Stimulated activated CD4-positive, alpha-beta T cell treated with anti-CD3 and anti-CD28 coated beads, Interleukin-4, amount 100 ng/mL, for 4 hours (primary cell): ENCODE results near the gene ATP9A.

Experiments
- DNase-seq, 2 experiments: peaks; one replicate each; pipeline ENCODE4 v3.0.0-alpha.2; 2020

Gene ATP9A

DNA sequence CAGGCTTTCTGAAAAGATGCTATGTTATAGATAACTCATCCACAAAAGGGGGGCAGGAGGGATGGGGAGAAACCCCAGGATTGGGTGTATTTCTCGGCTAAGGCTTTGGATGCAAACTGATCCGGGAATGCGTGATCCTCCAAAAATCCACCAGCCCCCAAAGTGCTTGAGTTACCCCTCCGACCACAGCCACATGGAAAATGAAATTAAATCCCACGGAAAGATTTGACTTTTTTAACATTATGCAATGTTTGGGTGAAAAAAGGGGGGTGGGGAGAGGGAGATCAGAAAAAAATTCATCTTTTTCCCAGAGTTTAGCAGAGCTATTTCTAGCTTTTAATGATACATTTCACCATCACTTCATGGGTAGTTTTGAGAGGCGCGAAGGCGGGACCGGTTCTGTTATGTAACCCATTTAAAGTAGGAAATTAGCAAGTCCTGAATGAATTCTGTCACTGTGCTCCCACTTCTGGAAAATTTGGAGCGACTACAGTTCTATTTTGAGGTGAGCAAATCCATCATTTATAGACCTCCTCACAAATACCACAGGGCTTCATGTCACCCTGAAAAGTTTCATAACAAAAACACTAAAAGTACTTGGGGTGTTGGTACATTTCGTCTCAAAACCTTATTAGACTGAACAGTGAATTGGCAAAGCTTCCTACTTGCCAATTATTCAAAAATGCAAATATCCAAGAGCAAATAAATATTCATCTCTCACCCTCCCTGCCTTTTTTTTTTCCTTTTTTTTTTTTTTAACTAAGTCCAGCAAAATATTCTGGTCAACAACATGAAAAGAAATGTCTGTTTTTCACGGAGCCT, 173.7 kb downstream of the ATP9A start:
- DNase-seq, result no peak

DNA sequence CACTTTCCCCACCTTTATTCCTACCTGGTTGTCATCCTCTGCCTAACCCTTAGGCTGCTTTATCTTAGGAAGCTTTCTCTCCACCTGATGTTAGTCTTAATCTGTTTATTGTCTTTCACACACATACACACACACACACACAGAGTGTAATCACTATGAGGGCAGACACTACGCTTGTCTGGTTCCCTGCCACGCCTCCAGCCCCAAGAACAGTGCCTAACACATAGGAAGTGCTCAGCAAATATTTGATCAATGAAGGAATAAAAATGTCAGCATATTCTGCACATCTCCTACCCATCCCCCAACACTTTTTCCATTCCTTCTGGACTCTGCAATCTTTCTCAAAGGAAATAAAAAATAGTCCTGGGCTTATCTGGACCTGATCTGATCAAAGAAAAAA, 174.6 kb downstream of the ATP9A start:
- no peak for DNase-seq

DNA sequence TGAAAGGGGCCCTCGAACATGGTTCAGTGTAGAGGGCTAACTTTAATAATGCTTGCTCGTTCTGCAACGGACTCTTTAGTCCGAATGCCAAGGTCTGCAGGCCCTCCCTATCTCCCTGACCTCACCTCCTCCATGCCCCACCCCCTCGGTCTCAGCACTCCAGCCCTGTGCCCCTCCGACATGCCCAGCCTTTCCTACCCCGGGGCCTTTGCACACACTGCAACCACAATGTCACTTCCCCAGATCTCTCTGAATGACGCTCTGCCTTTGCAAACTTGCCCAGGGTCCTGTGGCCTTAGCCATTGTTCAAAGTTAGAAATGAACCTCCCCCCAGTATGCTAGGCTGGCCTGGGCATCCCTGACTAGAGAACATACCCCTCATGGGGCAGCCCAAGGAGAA, 175.6 kb downstream of the ATP9A start:
- DNase-seq, result no peak

DNA sequence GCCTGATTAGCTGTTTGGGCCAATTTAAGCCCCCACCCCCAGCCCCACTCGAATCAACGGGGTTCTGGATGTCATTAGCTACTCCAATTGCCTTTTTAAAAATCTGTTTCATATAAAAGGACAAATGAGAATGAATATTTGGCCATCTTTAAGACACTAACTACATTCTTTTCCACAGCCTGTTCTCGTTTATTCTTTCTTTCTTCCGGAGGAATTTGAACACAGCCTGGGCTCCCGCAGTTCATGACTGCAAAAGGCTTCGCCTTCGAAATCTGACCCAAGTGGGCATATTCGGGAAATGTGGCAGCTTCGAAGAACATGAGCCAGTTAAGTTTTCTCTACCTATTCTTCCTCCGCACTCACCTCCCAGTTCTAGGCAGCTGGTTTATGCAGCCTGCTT, 176.3 kb downstream of the ATP9A start:
- DNase-seq, result no peak

DNA sequence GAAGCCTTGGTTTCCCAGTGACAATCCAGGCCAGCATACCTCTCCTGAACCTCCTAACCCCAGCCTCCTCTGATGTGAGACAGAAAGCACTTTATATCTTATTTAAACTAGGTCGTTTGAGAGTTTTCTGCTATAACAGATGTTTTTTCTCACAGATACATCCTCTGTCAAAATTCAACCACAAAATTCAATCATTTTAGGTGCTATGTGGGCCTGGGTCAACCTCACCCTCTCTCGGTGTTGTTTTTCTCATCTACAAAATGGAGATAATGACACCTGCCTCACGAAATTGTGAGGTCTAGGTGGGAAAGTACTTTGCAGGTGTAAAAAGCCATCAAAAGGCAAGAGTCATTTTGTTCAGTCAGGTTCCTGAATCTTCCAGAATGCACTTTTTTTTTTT, 179.4 kb downstream of the ATP9A start:
- DNase-seq, result no peak

DNA sequence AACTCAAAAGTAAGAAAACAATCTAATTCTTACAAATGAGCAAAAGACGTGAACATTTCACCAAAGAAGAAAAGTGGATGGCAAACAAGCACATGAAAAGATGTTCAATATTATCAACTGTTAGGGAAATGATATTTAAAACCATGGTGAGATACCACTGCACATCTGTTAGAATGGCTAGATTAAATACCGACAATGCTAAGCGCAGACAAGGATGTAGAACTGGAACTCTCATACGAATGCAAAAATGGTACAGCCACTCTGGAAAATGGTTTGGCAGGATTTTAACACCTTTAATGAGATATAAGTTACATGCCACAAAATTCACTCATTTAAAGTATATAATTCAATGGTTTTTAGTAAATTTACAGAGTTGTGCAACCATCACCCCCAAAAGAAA, 181.0 kb downstream of the ATP9A start:
- DNase-seq, result no peak

DNA sequence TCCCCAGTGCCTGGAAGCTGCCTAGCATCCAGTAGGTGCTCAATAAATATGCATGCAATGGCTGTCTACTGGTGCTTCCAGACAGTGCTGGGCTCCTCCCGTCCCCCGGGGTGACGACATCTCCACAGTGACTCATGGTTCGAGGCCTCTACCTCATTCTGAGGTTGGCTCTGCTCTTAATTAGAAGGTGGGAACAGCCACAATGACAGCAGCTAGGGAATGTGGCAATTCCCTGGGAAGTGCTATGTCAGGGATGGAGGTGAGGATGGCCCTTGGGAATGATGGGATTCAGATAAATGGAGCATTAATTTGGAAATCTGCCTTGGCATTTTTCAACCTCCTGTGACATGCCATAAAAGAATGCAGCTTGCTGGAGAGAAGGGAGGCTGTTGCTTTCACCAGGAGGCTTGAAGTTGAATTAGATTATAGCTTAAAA, 182.2 kb downstream of the ATP9A start:
- no peak for DNase-seq

DNA sequence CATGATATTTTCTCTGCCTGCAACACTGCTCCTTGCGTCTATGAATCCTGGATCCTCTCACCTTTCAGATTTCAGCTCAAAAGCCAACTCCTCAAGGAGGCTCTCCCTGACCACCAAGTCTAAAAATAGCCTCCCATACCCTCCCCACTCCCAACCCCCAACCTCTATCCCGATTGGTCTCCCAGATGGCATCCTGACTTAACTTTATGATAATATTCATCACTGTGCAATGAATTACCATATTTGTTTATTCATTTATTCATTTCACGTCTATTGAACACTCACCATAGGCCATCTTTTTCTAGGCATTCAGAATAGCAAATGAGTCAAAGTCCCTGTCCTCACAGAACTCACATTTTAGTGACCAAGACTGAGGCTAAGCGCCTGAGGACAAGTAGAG, 183.0 kb downstream of the ATP9A start:
- DNase-seq, result no peak

DNA sequence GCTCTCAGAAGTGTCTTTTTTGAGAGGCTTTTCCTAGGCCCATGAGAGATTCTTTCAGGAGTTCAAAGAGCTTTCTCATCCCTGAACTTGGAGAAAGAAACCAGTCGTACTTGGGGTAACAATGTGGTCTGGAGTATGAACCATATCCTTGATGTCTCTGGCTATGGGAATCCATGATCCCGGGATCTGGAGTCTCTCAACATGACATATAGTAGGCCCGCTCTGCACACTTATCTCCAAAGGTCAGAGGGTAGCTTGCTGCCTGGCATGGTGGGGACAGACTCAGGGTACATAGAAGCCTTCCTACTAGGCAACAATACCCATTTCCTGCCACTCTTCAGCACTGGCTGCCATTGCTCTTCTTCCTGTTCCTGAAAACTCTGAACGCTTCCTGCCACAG, 183.5 kb downstream of the ATP9A start:
- DNase-seq, result no peak

DNA sequence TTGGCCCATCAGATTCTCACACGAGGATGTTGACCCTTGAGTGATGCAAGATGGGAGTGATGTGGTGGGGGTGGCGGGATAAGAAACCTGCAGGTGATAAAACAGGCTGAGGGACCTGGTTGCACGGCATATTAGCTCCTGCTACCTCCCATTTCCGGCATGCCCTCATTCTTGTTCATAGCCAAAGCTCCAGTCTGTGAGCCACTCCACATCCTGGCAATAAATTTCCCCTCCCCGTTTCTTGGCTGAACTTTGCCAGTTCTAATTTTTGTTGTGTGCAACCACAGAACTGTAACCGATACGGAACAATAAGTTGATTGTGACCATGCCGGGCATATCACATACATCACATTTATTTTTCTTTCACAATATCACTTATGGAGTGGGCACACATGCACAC, 184.1 kb downstream of the ATP9A start:
- DNase-seq, result no peak

DNA sequence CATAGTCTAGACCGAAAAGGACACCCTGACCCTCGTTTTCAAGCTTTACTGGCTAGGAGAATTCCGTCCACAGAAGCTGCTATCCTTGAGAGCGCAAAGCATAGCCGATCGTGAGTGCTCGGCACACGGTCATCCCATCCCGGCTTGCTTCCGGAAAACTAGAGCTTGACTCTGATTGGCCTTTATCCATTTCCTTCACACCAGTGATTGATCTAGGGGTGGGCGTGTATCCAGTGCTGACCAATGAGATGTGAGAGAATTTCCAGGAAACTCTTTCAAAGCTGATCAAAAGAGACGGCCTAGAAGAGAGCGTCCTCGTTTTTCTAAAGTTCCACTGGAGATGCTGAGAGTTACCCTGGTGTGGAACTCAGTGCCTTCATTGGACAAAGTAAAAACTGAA, 184.7 kb downstream of the ATP9A start:
- DNase-seq, result no peak

DNA sequence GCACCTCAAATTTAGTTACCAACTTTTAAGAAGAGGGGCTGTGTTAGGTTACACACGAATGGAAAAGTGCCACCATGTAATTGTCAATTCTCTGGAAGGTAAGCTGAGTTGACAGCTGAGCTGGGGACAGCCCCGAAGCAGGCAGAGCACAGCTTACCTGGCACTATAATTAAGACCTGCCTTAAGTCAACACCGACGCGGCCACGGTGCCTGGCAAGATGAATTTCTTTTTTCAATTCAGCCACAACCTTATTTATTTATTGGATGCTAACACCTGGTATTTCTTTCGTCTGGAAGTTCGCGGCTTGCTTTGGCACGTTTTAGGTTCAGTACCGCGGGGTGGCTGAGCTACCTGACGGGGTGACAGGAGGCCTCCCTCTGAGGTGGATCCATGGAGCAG, 185.1 kb downstream of the ATP9A start:
- DNase-seq, result no peak

DNA sequence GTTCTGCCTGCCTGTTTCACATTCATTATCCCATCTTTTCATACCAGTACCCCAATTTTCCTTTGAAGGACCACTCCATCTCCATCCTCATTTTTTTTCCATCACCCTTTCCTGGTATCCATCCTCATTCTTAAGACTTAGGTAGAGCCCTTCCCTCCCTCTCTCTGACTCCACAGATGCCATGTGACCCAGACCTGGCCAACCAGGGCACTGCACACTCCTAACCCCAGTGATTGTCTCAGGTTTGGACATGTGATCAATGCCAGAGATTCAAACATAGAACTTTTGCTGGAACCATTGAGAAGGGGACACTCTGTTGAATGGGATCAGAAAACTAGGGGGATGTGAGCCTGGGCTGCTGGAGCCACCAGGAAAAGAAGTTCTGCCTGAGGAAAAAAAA, 186.6 kb downstream of the ATP9A start:
- no peak for DNase-seq

DNA sequence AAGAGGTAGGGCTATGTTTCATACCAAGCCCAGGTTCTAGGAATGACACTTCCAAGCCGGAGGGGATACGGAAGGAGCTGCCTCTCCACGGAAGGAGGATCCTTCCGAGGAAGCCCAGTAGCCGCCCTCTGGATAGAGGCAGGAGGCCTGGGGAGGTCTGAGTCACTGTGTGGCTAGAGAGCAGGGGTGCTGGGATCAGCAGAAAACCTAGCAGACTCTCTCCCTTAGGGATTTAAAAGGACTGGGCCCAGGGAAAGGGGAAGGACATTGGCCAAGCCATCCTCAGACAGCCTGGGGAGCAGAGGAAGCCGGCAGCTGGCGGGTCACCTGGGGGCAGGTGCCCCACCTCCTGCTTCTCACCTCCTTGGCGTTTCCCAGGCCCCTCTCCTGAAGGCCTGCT, 189.1 kb downstream of the ATP9A start:
- no peak for DNase-seq

DNA sequence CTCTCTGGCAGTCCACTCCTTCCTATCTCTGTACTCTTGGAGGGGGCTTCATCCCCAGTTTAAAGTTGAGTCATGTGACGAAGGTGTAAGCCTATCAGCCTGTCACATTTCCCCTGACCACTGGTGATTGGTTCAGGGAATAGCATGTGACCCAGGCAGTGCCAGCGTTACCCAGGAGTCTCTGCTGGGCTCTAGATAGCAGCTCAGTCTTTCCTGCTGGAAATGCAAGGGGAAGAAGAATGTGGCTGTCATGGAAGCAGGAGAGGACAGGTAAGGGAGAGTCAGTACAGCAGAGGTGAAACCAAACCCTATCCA, 190.1 kb downstream of the ATP9A start:
- no peak for DNase-seq

DNA sequence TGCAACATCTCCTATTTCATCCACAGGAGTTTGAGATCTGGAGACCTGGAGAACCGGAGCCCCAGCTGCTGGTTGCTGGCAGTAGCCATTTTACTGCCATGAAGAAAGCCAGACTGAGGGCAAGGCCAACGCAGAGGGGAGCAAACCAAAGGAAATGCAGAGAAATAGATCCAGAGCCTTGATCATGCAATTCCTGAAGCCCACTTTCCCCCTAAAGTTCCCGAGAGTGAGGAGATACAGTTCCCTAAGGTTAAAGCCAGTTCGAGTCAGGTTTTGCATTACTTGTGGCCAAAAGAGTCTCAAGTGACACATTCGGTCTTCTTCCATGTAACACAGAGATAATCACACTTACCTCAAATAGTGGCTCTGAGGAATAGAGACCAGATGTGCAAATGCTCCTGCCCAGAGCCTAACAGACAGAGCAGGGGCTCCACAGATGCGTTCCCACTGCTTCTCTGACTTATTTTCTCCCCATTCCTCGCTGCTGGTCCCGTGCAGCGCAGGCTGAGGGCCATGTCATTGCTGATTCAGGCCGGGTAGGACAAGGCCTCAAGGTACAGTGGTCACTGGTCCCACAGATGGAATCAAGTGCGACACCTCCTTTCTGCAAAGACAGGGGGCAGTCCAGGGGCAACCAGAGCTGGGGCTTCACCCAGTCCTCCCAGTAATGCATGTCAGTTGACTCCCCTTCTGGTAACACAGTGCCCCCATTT, 190.6 kb downstream of the ATP9A start:
- DNase-seq, result no peak

DNA sequence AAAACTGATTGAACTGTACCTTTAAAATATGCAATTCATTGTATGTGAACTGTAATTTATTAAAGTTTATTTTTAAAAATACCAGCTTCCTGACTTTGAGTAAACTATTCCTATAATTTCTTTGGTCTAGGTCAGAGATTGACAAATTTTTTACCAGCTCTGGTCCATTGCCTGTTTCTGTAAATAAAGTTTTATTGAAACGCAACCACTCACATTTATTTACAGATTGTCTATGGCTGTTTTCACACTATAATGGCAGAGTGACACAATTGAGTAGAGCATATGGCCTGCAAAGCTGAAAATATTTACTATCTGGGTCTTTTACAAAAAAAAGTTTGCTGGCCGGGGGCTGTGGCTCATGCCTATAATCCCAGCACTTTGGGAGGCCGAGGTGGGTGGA, 192.7 kb downstream of the ATP9A start:
- DNase-seq, result no peak

DNA sequence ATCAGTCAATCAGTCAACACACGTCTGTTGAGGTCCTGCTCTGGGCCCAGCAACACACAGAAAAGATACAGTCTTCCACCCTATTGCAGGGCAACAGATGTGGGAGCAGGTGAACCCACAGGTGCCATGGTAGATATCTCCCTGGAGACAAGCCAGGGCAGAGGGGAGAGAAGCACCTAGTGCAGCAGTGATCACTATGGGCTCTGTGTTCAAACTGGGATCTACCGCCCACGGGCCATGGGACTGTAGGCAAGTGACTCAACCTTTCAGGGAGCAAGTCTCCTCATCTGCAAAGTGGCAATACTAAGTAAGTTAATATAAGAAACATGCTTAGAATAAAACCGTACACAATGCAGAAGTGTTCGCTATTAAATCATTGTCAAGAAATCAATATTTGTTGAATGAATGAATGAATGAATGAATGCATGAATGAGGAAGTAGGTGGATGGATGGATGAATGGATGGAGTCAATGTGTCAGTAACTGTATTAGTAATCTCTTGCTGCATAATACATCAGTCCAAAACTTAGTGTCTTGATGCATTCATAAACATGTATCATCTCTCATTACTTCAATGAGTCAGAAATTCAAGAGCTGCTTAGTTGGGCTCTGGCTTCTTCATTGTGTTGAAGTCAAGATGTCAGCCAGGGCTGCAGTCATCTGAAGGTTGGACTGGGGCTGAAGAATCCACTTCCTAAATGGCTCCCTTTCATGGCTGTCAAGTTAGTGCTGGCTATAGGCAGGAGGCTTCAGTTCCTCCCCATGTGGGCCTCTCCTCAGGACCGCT, 193.7 kb downstream of the ATP9A start:
- peak in 1 of 2 experiments; percentile 18 for DNase-seq

DNA sequence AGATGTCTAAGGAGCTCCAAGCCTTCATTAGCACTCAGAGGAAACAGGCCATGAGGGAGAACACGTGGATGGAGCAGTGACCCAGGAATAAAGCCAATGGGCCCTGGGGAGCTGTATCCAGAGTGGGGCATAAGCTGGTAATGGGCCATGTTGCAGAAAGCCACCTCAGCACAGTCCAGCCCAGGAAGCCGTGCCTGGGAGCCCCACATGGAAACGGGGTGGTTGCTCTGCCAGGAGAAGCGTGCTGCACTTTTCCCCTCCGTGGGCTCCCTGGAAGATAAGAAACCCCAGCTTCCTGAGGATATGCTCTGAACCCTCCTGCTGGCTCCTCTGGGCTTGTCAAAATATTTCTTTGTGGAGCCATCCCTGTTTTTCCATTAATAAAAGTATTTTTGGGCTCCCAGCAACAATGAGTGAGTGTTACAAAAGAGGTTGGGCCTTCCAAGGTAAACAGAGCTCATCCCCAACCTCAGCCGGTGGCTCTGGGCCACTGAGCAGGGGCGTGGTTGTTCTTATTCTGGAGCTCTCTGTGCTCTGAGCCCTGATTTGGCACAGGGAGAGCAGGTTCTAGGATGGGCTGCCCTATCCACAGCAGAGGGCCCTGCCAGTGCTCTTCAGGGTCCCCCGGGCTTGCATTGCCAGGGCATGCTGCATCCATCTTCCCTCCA, 194.5 kb downstream of the ATP9A start:
- no peak for DNase-seq

DNA sequence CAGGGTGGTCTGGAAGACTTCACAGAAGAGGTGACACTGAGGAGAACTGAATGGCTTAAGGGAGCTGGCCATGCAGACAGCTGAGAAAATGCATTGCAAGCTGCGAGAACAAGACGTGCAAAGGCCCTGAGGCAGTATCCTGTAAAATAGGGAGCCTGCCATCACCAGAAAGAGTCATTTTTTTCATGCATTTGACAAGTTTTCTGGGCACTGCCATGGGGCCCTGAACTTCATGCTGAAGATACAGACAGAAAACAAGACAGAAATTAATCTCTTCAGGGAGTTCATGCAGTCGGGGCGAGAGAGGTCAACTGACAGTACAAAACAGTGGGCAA, 196.8 kb downstream of the ATP9A start:
- DNase-seq, result no peak

DNA sequence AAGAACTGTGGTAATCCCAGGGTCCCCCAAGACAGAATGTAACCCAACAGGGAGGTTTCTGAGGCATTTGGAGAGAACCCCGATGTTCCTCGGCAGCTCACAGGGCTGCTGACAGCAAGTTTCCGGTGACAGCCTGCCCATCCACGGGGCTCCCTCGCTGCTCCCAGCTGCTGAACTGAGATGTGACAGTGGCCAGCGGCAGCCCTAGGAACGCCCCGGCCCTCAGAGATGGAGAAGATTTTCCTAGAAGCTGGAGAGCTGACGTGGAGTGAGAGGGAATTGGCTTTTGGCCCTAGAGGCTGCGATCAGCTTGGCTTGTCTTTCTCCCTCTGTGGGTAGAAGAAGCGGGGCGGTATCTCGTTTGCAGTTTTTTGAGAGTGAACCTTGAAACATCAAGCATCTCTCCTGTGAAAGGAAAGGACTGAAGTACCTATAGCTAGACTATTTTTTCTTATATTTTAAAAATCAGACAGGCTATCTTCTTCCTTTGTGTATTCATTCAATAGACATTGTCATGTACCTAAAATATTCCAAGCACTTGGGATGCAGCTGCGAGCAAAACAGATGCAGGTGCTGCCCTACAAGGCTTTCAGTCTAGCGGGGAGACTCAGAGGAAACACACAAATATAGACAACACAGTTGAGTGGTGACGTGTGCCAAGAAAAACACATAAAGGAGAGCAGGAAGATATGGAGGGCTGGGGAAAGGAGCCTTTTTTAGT, 197.3 kb downstream of the ATP9A start:
- DNase-seq, result no peak

DNA sequence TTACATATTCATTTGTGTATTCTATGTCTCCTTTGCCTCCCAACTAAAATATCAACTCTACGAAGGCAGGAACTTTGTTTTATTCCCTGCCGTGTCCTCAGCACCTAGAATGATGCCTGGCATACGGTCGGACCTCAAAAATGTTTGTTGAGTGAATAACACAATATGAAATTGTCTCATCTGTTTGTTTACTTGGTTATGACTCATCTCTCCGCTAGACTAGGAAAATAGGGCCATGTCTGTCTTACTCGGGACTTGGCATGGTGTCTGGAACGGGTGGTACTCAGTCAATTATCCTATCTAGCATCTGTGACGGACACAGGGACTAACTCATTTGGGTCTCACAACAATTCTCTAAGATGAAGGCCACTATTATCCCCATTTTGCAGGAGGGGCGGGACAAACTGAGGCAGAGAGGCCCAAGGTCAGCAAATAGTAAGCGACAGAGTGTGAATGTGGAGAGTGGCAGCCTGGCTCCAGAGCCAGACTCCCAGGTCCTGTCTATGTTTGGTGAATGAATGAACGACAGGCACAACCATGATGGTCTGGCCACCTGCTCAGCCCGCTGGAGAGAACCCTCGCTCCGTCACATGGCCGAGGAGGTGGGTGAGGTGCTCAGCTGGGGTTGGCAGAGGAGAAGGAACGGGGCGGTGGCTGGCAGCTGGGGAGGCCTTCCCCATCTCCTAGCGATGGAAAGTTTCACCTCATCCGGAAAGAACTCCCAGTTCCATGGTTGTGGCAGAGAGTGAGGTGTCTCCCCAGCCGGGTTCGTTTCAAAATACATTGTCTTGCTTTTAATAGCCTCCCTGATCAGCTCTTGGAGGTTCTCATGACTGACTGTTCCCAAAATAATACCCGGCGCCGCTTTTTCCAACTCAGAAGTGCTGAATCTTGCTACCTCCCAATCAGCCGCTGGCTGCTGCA, 198.1 kb downstream of the ATP9A start:
- DNase-seq, result no peak
